Liver (tissue), 9 donors: ENCODE data around the gene DNAAF8. TPM values are rescaled to one million over a fixed set of nuclear protein-coding genes. Genes with fewer than 3 reads are reported as not detected.
"Not testable (repeated sequence)": the region's sequence is repeated elsewhere in the genome, so short reads cannot be mapped to it uniquely, and the experiment has no call there.

ENCODE experiments used
- DNase-seq: peaks from one replicate; pipeline ENCODE4 v3.0.0-alpha.2; 2017; ENCODE audit warnings: low spot score
- H3K27ac ChIP-seq, 2 donors: one replicate each; pipeline ENCODE4 v1.7.0; 2013; ENCODE audit warnings: inconsistent platforms in 2 of 2, low read length in 2 of 2, control low read depth in 1 of 2, low read depth in 1 of 2, mild to moderate bottlenecking in 1 of 2
- H3K27me3 ChIP-seq, 4 donors: one replicate each; pipeline versions ENCODE4 v1.6.1 to v1.7.0; 2013; ENCODE audit warnings: low read length in 3 of 4, inconsistent platforms in 1 of 4, mild to moderate bottlenecking in 1 of 4, moderate library complexity in 1 of 4; ENCODE audit not compliant: control insufficient read depth in 4 of 4, insufficient read depth in 4 of 4
- H3K36me3 ChIP-seq, 4 donors: one replicate each; pipeline versions ENCODE4 v1.6.1 to v1.7.0; 2013; ENCODE audit warnings: low read length in 3 of 4, mild to moderate bottlenecking in 3 of 4, low read depth in 1 of 4, moderate library complexity in 1 of 4; ENCODE audit not compliant: control insufficient read depth in 4 of 4, insufficient read depth in 3 of 4
- H3K4me1 ChIP-seq, 4 donors: one replicate each; pipeline versions ENCODE4 v1.6.1 to v1.7.0; 2013; ENCODE audit warnings: low read length in 3 of 4, mild to moderate bottlenecking in 3 of 4, moderate library complexity in 1 of 4; ENCODE audit not compliant: control insufficient read depth in 4 of 4, insufficient read depth in 4 of 4
- H3K4me3 ChIP-seq, 3 donors: one replicate each; pipeline versions ENCODE4 v1.6.1 to v1.7.0; 2013; ENCODE audit warnings: low read length in 3 of 3, control low read depth in 1 of 3, low read depth in 1 of 3, mild to moderate bottlenecking in 1 of 3
- H3K9ac ChIP-seq, 2 donors: one replicate each; pipeline ENCODE4 v1.7.0; 2013; ENCODE audit warnings: low read length in 2 of 2, mild to moderate bottlenecking in 2 of 2, moderate library complexity in 2 of 2, control low read depth in 1 of 2, low read depth in 1 of 2
- H3K9me3 ChIP-seq, 4 donors: one replicate each; pipeline versions ENCODE4 v1.6.1 to v1.7.0; 2013; ENCODE audit warnings: low read length in 3 of 4; ENCODE audit not compliant: control insufficient read depth in 4 of 4
- EGR1 ChIP-seq, 2 donors: IDR thresholded peaks; 2 replicates each; pipeline ENCODE4 v1.6.1; 2016 to 2018; ENCODE audit warnings: antibody characterized with exemption in 2 of 2, low read depth in 2 of 2
- FOXA1 ChIP-seq: IDR thresholded peaks from 2 replicates; pipeline ENCODE4 v1.6.1; 2016; ENCODE audit warnings: antibody characterized with exemption
- FOXA2 ChIP-seq: IDR thresholded peaks from 2 replicates; pipeline ENCODE4 v1.6.1; 2016; ENCODE audit warnings: antibody characterized with exemption
- HNF4A ChIP-seq, 2 donors: conservative IDR thresholded peaks; 2 replicates each; pipeline ENCODE4 v1.6.1; 2016; ENCODE audit warnings: antibody characterized with exemption in 2 of 2, mild to moderate bottlenecking in 2 of 2
- JUND ChIP-seq, 2 donors: IDR thresholded peaks; 2 replicates each; pipeline ENCODE4 v1.6.1; 2016; ENCODE audit warnings: antibody characterized with exemption in 2 of 2
- NR2F2 ChIP-seq: IDR thresholded peaks from 2 replicates; pipeline ENCODE4 v1.6.1; 2016; ENCODE audit warnings: antibody characterized with exemption
- RAD21 ChIP-seq, 2 donors: IDR thresholded peaks; 2 replicates each; pipeline ENCODE4 v1.6.1; 2016; ENCODE audit warnings: antibody characterized with exemption in 2 of 2, mild to moderate bottlenecking in 2 of 2
- RXRA ChIP-seq, 2 donors: IDR thresholded peaks; 2 replicates each; pipeline ENCODE4 v1.6.1; 2017 to 2018; ENCODE audit warnings: antibody characterized with exemption in 2 of 2, mild to moderate bottlenecking in 1 of 2
- TAF1 ChIP-seq: conservative IDR thresholded peaks from 2 replicates; pipeline ENCODE4 v1.6.1; 2016; ENCODE audit warnings: antibody characterized with exemption, mild to moderate bottlenecking
- YY1 ChIP-seq: IDR thresholded peaks from 2 replicates; pipeline ENCODE4 v1.6.1; 2016; ENCODE audit warnings: antibody characterized with exemption, mild to moderate bottlenecking
- WGBS: extraction: QIAGEN DNeasy Blood & Tissue Kit; methylation state at CpG from one replicate; pipeline ENCODE4 v1.1.7; 2013; 5-methylcytosine and 5-hydroxymethylcytosine counted together
- polyA plus RNA-seq, 2 donors: library from polyadenylated mRNA; stranded (reverse) in 1 of 2; unstranded in 1 of 2; fragments of 200-250 nt in 1 of 2; fragments of >200 nt in 1 of 2; fragmentation: Nextera tagmentation in 1 of 2; extraction: Ambion mirVana in 1 of 2; gene quantifications; one replicate each; pipeline versions ENCODE4 v1.2.1 to v1.2.3, GENCODE V29; 2013 to 2015
- total RNA-seq, 2 donors: library from RNA; depleted of rRNA; stranded (reverse); fragments of >200 nt; gene quantifications; one replicate each; pipeline ENCODE4 v1.2.3, GENCODE V29; 2014
- TF ChIP-seq, protein P1 (sequence below): IDR thresholded peaks from 2 replicates; pipeline ENCODE4 v1.6.1; 2016; ENCODE audit warnings: antibody characterized with exemption, mild to moderate bottlenecking
- TF ChIP-seq, protein P2 (sequence below): IDR thresholded peaks from 2 replicates; pipeline ENCODE4 v1.6.1; 2016; ENCODE audit warnings: antibody characterized with exemption
- TF ChIP-seq, protein P3 (sequence below): fragments of 150-350 bp; IDR thresholded peaks from 2 replicates; pipeline ENCODE4 v1.5.1; 2017; ENCODE audit warnings: improper control_type of control experiment, low read depth, low read length; ENCODE audit not compliant: missing input control
- TF ChIP-seq, protein P4 (sequence below): IDR thresholded peaks from 2 replicates; pipeline ENCODE4 v1.6.1; 2016; ENCODE audit warnings: antibody characterized with exemption
- donor health status: healthy.
- donor health status: healthy.
- donor health status: healthy.
- donor health status: healthy.
- donor health status: healthy.

Gene DNAAF8
- total and polyA plus RNA-seq, 4 donors: 0.33 to 0.75 (median 0.56) TPM

DNA sequence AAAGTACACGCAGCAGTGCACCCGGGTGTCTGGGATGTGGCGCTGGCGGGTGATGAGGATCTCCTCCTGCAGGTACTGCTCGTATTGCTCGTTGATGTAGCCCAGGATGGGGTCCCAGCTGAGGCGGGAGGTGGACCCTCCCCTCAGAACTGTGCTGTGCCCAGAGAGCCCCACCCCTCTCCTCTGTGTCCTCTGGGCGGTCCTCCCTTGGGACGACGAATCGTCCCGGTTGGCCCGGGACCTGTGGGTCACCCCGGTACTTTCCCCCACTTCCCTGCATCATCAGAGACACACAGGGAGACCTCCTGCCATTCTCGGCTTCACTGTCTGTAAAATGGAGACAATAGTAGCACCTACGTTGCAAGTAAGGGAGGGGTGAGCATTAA is 49.6 kb downstream of the DNAAF8 start:
- H3K9me3 ChIP-seq: no peaks in the 10 kb centered on the region
- 77% methylated on average over 16 of the region's 16 CpGs for WGBS
- no peaks in the 10 kb centered on the region for H3K27me3 ChIP-seq
- no peak overlapping the region for H3K27ac ChIP-seq
- TF ChIP-seq, protein P1, sequence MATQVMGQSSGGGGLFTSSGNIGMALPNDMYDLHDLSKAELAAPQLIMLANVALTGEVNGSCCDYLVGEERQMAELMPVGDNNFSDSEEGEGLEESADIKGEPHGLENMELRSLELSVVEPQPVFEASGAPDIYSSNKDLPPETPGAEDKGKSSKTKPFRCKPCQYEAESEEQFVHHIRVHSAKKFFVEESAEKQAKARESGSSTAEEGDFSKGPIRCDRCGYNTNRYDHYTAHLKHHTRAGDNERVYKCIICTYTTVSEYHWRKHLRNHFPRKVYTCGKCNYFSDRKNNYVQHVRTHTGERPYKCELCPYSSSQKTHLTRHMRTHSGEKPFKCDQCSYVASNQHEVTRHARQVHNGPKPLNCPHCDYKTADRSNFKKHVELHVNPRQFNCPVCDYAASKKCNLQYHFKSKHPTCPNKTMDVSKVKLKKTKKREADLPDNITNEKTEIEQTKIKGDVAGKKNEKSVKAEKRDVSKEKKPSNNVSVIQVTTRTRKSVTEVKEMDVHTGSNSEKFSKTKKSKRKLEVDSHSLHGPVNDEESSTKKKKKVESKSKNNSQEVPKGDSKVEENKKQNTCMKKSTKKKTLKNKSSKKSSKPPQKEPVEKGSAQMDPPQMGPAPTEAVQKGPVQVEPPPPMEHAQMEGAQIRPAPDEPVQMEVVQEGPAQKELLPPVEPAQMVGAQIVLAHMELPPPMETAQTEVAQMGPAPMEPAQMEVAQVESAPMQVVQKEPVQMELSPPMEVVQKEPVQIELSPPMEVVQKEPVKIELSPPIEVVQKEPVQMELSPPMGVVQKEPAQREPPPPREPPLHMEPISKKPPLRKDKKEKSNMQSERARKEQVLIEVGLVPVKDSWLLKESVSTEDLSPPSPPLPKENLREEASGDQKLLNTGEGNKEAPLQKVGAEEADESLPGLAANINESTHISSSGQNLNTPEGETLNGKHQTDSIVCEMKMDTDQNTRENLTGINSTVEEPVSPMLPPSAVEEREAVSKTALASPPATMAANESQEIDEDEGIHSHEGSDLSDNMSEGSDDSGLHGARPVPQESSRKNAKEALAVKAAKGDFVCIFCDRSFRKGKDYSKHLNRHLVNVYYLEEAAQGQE: no peak
- TF ChIP-seq HNF4A (conservative IDR thresholded peaks at IDR 0.05) (no peak), NR2F2 (no peak), YY1 (no peak), TAF1 (no peak), FOXA1 (no peak), RAD21 (IDR thresholded peaks at IDR 0.05) (no peak)
- TF ChIP-seq, protein P2, sequence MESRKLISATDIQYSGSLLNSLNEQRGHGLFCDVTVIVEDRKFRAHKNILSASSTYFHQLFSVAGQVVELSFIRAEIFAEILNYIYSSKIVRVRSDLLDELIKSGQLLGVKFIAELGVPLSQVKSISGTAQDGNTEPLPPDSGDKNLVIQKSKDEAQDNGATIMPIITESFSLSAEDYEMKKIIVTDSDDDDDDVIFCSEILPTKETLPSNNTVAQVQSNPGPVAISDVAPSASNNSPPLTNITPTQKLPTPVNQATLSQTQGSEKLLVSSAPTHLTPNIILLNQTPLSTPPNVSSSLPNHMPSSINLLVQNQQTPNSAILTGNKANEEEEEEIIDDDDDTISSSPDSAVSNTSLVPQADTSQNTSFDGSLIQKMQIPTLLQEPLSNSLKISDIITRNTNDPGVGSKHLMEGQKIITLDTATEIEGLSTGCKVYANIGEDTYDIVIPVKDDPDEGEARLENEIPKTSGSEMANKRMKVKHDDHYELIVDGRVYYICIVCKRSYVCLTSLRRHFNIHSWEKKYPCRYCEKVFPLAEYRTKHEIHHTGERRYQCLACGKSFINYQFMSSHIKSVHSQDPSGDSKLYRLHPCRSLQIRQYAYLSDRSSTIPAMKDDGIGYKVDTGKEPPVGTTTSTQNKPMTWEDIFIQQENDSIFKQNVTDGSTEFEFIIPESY: no peak
- no peak for DNase-seq
- H3K9ac ChIP-seq: no peak overlapping the region
- peaks cover 0 to 5% (median 4%) of the 10 kb centered on the region in 4 donors for H3K4me1 ChIP-seq
- H3K4me3 ChIP-seq: no peak overlapping the region
- H3K36me3 ChIP-seq: no peaks in the 10 kb centered on the region

DNA sequence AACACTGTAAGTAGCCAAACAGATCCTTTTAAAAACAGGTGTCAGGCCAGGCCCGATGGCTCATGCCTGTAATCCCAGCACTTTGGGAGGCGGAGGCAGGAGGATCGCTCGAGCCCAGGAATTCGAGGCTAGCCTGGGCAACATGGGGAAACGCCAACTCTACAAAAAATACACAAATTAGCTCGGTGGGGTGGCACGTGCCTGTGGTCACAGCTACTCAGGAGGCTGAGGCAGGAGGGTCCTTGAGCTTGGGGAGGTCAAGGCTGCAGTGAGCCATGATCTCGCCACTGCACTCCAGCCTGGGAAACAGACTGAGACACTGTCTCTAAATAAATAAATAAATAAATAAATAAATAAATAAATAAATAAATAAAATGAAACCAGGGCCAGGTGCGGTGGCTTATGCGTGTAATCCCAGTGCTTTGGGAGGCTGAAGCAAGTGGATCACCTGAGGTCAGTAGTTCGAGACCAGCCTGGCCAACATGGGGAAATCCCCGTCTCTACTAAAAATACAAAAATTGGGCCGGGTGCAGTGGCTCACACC is 50.2 kb downstream of the DNAAF8 start:
- H3K9me3 ChIP-seq, H3K4me1 ChIP-seq, H3K9ac ChIP-seq, H3K27me3 ChIP-seq, H3K27ac ChIP-seq, H3K36me3 ChIP-seq, H3K4me3 ChIP-seq, DNase-seq: not testable (repeated sequence)
- WGBS: 96% methylated on average over 14 of the region's 14 CpGs

DNA sequence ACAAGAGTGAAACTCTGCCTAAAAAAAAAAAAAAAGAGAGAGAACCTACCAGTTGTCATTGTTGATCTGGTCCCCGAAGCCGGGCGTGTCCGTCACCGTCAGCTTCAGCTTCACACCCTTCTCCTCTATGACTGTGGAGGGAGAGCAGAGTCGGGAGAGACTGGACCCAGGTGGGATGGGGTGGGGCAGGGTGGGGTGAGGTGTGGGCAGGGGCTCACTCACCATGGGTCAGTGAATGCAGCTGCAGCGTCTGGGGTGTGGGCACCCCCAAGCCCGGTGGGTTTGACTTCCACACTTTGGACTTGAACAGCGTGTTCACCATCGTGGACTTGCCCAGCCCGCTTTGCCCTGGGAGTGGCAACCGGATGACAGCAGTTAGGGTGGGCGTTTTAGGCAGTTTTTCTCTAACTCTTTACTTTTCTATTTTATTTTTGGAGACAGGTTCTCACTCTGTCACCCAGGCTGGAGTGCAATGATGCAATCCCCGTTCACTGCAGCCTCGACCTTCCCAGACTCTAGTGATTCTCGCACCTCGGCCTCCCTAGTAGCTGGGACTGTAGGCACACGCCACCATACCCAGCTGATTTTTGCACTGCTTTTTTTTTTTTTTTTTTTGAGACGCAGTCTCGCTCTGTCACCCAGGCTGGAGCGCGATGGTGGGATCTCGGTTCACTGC is 51.6 kb downstream of the DNAAF8 start:
- H3K4me1 ChIP-seq: peaks cover 0 to 5% (median 4%) of the 10 kb centered on the region in 4 donors
- no peak for DNase-seq
- WGBS: 92% methylated on average over 23 of the region's 23 CpGs
- no peaks in the 10 kb centered on the region for H3K27me3 ChIP-seq
- no peak overlapping the region for H3K27ac ChIP-seq
- H3K9me3 ChIP-seq: no peaks in the 10 kb centered on the region
- no peak overlapping the region for H3K9ac ChIP-seq
- no peak for TF ChIP-seq JUND (IDR thresholded peaks at IDR 0.05)
- TF ChIP-seq, protein P3, sequence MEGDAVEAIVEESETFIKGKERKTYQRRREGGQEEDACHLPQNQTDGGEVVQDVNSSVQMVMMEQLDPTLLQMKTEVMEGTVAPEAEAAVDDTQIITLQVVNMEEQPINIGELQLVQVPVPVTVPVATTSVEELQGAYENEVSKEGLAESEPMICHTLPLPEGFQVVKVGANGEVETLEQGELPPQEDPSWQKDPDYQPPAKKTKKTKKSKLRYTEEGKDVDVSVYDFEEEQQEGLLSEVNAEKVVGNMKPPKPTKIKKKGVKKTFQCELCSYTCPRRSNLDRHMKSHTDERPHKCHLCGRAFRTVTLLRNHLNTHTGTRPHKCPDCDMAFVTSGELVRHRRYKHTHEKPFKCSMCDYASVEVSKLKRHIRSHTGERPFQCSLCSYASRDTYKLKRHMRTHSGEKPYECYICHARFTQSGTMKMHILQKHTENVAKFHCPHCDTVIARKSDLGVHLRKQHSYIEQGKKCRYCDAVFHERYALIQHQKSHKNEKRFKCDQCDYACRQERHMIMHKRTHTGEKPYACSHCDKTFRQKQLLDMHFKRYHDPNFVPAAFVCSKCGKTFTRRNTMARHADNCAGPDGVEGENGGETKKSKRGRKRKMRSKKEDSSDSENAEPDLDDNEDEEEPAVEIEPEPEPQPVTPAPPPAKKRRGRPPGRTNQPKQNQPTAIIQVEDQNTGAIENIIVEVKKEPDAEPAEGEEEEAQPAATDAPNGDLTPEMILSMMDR: no peak
- no peak for TF ChIP-seq FOXA2
- no peak for TF ChIP-seq RAD21 (IDR thresholded peaks at IDR 0.05)
- TF ChIP-seq, protein P1: no peak
- TF ChIP-seq HNF4A (conservative IDR thresholded peaks at IDR 0.05): no peak
- TF ChIP-seq, protein P4, sequence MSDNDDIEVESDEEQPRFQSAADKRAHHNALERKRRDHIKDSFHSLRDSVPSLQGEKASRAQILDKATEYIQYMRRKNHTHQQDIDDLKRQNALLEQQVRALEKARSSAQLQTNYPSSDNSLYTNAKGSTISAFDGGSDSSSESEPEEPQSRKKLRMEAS: no peak
- TF ChIP-seq RXRA (IDR thresholded peaks at IDR 0.05): no peak
- no peak for TF ChIP-seq YY1
- TF ChIP-seq EGR1 (IDR thresholded peaks at IDR 0.05; ENCODE audit: low read depth in 2 of 2): no peak
- H3K36me3 ChIP-seq: no peaks in the 10 kb centered on the region
- H3K4me3 ChIP-seq: no peak overlapping the region
